GM18868 (cell line): ENCODE data around the gene OPRL1.
A peak's percentile ranks its signal among the peaks of the same experiment; 100 is the strongest.

Experiments
- ATAC-seq: cut with Tn5 transposase; IDR thresholded peaks from one replicate; pipeline ENCODE4 v1.9.1; 2021; ENCODE audit warnings: mild to moderate bottlenecking, moderate library complexity; ENCODE audit not compliant: unreplicated experiment

The OPRL1 gene

DNA sequence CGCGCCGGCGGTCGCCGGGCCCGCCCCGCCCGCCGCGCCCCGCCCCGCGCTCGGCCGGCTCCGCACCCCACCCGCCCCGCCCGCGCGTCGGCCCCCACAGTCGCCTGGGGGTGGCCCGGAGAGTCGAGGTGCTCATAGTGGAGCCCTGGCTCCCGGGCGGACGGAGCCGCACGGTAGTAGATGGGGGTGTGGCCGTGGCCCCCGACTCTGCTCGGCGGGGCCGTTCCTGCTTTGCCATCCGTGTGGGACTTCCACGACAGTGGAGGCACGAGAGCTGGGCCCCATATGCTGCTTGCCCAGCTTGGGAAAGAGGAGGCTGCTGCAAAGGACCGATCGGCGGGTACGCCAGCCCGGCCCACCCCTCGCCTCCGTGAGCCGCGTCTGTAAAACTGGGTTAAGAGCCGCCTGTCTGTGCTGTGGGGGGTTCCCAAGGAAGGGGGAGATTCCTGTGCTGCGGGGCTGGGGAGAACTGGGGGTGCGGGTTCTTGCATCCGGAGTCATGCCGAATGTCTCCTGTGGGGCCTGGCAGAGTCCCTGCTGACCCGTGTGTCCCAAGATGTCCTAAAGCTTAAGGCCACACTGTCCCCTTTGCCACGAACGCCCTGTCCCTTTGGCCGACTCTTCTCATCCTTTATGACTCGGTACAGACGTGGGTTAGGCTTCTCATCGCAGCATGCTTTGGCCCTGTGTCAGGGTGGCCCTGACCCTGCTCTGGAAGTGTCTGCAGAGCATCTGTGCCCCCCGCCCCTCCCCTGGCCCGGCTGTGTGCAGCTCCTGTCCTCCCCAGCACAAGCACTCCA is at the start of gene OPRL1:
Gene OPRL1, plus strand, starts transcription at position 70 of the 800 bp plus-strand sequence. CDS start 12,639 bp downstream, outside the sequence.
- peak; percentile 4 for ATAC-seq

DNA sequence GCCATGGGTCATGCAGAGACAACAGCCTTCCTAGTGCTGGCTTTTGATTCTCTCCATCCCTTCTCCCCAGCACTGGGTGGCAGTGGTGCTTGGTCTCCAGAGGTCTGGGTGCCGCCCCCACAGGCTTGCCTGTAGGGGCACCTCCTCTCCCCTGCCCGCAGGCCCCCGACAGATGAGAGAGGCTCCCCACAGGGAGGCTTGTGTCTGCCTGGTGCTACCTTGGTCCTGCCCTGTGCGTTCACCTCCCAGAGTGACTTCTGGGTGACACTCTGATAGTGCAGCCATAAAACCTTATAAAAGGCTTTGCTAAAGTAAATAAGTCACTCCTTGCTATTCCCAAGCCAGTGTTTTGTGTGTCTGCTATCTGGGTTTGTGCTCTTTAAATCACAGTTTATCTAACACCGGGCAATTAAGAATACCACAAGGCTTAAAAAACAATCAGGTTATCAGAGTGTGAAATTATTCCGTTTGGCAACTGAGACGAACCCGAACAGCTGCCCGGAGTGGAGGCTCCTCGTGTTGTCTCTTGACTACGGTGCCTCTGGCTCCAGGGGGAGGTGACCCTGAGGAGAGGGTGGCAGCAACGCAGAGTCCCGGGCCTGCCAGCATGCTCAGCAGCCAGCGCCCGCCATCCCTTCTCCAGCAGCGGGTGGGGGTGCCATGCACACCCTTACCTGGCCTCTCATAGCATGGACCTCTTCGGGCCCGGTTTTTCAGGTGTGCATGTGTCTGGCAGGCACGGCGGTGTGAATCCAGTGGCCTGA is 49.3 kb upstream of the OPRL1 start:
- no peak for ATAC-seq

DNA sequence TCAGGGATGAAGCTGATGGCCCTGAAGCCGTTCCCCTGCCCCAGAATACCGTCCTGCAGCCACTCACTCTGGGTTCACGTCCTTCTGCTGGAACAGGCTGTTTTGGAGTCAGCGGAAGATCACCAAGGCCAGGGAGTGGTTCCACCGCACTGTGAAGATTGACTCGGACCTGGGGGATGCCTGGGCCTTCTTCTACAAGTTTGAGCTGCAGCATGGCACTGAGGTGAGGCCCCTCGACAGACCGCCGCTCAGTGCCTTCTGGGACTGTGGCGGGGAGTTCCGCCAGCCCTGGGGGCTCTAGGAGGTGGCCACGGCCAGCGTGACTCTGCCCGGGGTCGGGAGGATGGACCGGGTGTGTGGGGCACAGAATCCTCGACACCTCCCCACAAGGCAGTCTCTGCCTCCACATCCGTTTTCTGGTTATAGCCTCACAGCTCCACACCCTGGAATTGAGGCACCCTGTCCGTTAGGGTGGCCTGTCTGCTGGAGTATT is 48.0 kb upstream of the OPRL1 start:
- ATAC-seq: no peak

DNA sequence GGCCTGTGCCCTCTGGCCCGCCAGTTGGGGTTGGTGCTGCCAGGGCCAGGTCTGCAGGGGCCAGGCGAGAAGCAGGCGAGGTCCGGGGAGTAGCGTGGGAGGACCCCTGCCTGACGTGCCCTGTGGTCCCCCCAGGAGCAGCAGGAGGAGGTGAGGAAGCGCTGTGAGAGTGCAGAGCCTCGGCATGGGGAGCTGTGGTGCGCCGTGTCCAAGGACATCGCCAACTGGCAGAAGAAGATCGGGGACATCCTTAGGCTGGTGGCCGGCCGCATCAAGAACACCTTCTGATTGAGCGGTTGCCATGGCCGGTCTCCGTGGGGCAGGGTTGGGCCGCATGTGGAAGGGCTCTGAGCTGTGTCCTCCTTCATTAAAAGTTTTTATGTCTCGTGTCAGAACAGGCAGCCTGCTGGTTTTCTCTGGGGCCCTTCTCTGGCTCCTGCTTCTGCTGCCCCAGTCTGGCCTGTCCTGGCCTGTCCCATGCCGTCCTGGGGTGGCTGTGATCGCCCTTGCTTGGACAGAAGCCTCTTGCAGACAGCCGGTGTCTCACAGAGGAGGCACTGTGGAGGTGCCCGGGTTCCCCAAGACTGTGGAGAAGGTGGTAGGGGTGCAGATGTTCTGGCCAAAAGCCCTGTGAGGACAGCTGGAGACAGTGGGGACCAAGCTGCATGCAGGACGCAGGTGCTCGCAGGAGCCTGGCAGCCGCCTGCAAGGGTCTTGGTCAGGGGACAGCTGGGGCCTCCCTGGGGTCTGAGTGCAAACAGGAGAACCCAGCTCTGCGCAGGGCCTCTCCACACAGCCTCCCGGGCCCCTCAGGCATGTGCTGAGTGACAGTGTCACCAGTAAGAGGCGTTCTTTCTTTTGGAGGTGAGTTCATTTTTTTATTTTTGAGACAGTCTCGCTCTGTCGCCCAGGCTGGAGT is 46.9 kb upstream of the OPRL1 start:
- no peak for ATAC-seq

DNA sequence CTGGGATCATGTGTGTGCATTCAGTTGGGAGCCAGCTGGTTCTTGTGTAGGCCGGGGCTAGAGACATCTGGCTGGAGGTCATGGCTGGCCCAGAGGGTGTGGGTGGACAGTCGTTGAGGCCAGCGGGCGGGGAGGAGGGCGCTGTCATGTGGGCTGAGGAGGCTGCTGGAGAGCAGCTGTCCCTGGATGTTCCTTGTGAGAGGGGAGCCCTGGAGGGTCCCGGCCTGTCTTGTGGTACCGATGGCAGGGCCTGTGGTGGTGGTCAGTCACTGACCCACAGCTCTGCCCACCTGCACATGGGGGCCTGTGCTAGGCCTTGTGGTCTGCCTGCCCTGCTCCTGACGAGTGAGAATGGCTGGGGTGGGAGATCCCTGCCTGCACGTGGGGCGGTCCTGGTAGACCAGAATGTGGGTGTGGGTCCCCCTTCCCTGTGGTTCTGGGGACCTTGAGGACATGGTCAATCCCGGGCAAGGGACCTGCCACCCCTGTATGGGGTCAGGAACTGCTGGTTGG is 45.8 kb upstream of the OPRL1 start:
- ATAC-seq: no peak

DNA sequence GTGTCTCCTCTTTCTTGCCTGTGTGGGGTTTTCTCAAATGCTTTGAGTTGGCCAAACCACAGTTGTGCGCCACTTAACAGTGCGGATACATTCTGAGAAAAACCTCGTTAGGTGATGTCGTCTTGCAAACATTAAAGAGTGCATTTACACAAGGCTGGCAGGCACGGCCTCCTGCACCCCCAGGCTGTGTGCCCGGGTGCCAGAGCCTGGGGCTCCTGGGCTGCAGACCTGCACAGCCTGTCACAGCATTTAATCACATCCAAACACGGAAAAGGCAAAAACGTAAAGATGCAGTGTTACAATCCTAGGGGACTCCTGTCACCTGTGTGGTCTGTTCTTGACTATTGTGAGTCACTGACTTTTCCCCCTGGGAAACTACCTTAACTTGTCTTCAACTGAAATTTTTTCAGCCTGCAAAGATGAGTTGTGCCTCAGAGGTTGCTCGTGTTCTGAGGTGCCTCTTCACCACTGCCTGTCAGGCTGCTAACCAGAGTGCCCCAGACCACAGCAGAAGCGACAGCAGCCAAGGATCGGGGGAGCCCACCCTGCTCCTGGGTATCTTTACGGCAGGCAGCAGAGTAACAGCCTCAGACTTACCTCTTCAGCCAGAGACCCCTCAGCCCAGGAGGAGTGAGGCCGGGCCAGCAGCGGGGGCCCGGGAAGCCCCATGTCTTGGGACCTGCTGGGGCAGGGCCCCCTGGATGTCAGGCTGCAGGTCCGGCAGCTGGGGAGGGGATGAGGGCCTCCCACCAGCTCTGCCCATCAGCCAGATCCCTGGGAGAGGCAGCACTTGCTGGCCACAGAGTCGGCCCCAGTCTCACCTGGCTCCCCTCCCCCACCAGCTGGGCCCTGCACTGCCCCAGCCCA is 44.6 kb upstream of the OPRL1 start:
- peak; percentile 34 for ATAC-seq

DNA sequence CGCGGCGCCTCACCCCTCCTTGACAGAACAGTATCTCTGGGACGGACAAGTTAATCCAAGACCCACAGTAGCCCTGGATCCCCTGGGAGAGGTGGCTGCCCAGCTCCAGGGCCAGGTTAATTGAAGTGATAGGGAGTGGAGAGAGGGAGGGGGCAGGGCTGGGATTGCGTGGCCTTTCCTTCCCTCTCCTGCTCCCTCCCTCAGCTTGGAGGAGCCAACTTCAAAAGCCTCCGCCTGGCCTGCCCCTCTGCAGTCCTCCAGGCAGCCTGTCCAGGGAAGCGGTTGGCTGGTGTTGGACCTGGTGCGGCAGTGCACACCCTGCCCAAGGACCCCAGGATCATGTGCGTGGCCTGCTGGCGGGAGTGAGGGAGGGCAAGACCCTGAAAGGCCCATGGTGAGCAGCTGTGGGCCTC is 43.9 kb upstream of the OPRL1 start, which contains the start of gene C20orf204:
Gene C20orf204, plus strand, starts transcription at position 250 of the 413 bp plus-strand sequence. Its CDS starts 142 bp downstream, at position 392.
- ATAC-seq: no peak

DNA sequence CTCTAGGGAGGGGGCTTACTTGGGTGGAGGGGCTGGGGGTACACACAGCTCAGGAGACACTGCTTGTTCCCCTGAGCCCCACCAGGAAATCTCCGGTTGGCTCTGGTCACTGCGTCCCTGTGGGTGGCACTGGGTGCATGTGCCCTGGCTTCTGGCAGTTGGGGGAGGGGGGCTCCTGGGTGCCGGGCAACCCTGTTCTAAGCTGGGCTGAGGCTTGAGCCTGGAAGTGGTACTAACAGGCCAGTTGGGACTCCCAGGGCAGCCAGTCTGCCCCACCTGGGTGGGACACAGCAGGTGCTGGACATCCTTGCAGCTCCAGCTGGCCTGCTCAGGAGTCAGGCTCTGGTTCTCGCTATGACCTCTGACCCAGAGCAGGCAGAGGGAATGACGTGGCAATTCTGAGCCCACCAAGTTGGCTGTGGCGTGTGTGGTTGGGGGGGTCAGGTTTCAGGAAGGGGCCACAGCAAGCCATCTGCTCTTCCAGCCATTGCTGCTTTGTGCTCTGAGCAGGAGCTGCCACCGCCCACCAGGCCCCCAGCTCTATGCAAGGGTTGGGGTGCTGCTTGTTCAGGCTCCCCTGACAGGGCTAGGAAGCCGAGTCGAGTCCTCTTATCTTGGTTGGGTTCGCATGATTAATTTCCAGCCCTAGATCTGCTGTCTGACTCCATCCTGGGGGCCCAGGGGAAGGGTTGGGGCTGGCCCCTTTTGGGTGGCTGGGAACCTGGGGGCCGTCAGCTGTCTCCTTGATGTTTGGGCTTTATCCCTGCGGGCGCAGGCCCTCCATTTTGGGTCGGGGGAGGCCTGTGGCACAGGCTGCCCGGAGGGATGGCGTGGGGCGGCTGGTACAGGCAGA is 43.3 kb upstream of the OPRL1 start:
- ATAC-seq: no peak

DNA sequence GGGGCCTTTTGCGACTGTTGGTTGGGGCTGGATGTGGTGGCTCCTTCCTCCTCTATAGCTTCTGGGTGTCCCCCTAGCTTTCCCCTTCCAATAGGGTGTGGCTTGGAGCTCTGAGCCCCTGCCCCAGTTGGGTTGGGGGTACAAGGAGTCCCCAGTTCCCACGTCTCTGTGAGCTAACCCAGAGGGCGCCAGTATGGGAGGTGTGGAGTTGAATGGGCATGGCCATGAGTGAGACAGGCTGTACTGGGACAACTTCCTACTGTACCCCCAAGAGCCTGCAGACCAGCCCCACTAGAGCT is 42.7 kb upstream of the OPRL1 start:
- no peak for ATAC-seq

DNA sequence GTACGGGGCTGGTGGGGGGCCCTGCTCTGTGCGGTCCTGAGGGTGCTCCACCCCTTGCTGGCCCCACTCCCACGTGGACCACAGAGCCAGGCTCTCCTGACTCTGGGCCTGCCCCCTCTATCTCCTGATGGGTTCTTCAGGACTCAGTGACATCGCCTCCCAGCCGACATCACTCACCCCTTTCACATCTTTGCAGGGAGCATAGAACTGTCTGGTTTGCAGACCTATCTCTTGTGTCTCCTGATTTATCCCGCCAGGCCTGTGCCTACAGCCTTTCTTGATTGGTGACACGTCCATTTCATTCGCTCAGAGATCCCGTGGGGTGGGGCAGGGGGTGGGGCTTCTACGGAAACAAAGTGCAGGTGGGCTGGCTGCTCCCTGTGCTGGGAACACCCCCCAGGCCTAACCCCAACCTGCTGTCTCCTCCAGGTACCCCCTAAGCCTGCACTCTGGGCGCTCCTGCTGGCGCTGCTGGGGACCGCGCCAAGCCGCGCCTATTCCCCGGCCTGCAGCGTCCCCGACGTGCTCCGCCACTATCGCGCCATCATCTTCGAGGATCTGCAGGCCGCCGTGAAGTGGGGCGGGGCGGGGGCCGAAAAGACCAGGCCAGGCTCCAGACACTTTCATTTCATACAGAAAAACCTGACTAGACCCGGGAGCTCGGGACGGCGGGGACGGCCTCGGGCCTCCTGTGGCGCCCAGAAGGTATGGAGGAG is 42.2 kb upstream of the OPRL1 start:
- no peak for ATAC-seq

DNA sequence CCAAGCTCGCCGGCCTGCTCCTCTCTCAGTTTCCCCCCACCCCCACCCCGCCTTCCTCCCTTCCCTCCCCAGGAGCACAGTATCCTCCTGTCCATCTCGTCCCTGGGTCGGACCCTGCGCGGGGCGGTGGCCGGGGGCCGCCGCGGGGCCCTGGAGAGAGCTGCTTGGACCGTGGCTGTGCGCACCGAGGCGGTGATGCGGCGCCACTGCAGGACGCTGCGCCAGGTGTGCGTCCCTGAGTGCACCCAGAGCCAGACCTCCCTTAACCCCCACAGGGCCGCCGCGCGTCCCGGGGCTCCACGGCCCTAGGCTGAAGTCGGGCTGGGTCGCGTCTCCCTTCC is 41.7 kb upstream of the OPRL1 start:
- peak; percentile 19 for ATAC-seq

DNA sequence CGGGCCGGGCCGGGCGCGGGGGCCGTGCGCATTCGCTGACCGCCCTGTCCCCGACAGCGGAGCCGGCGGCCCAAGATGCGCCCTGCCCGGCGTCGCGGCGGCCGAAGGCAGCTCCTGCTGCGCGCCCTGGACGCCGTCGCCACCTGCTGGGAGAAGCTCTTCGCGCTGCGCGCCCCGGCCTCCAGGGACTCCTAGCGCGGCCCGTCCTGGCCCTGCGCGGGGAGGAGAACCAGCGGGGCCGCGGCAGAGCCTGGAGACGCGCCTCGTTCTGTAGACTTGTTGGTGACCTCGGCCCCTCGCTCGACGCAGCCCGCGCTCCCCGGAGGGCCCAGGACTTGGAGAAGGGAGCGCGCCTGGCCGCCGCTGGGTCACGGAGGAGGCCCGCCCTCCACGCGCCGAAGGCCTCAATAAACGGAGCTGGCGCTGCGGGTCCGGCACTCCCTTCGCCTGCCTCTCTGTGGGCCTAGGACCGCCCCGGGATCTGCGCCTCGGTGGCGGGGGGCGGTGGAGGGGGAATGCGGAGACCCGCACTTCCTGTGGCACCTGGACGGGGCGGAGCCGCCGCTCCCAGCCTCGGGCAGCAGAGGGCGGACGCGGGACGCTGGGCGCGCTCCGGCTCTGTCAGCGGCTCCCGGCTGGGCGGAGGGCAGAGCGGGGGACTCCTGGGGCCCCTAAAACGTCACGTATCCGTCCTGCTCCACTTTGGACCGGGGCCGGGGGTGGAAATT is 41.2 kb upstream of the OPRL1 start:
- ATAC-seq: peak; percentile 35

DNA sequence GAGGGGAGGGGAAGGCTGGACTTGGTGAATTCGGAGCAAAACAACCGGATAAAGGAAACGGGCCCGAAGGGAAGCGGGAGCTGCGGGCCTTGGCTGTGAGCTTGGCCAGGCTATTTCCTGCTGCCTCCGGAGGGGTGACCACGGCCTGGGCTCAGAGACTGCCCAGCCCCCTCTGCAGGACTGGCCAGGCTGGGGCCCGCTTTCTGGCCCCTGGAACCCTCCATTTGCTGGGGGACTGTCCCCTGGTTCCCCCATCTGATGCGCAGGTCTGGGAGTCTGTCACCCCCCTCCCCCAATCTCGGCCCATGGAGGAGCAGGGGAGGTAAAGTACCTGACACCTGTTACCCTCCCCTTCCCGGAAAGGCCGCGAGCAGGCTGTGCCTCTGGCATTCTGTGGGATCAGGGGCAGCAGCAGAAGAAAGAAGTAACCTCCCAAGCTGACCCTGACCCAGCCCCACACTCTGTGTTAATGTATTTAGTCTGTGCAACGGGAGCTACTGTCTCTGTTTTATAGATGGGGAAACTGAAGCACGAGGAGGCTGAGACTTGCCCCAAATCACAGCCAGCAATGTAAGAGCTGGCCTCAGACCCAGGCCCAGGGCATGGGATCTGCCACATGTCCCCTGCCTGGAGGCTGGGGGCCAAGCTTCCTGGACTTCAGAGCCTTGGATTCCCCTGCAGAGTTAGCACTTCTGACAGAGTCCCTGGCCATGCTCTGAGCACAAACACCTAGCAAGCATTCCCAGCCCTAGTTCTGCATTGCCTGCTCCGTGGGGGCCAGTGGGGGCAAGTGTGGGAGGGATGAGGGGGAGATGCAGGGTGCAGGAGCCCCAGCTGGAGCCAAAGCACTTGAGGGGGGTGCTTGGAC is 40.4 kb upstream of the OPRL1 start:
- ATAC-seq: no peak

DNA sequence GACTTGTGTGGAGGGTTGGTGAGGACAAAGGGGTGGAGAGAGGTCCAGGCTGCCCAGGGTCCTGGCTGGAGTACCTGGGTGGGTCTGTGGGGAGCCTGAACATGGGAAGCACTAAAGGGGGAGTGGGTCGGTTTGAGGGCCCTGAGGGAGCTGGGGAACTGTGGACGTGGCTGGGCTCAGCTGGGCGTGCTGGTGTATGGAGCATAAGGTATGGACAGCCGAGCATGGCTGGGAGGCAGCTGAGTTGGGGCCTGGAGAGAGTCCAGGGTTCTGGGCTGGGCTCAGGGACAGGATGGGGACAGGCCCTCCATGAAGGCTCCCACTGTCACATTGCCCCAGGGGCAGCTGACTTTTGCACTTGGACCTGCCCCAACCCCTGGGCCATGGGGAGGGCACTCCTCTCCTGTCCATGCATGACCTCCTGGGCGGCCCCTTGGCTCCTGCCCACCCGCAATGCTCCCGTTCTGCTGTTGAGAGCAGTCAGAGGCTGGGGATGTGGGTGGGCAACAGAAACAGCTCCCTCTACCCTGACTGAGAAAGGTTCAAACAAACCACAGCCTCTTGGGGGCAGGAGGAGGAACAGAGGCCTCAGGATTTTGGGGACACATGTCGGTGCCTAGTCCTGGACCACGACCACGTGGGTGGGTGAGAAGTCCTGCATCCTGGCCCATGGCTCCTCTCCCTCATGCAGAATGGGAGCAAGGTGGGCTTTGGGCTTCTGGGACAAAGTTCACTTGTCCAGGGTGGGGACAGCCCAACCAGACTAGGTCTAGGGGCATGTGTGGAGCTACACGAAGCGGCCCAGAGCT is 39.4 kb upstream of the OPRL1 start:
- ATAC-seq: no peak

DNA sequence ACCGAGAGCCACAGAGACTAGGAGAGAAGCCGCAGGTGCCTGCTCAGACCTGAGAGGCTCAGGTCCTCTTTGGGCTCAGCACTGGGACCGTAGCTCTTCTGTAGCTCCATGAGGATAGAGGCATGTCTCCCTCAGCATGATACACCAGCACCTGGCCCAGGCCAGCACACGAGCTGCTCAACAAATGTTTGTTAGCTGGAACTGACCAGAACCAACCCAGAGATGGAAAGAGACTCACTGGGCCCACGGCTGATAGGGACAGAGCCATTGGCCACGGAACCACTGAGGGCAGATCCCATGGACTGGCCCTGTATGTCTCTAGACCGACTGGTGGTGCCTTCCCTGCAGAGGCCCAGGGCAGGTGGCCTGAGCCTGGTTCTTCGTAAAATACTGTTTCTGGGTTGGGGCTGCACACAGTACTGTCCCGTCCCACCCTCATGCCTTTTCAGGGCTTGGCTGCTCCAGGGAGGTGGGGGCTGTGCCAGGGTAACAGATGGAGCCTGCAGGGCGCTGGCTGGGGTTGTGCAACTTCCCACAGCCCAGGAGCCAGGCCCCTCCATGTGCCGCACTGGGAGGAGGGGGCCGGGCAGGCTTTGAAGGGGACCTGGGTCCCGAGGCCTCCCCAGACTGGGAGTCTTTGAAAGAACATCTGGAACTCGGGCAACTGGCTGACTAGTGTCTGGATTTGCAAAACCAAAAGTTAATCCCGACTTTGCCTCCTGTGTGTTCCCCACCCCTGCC is 38.7 kb upstream of the OPRL1 start:
- no peak for ATAC-seq

DNA sequence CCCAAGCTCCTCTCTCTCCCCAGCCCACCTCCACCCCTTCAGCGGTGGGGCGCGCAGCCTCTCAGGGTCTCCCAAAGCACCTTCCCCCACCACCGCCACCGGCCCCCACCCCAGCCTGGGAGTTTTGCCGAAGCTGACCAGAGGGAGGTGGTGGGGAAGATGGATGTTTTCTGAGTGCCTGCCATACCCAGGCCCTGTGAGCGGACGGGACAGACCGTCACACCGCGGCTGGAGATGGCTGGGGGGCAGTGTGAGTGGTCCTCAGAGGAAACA is 38.2 kb upstream of the OPRL1 start:
- ATAC-seq: no peak
